Nephron progenitor cell (in vitro differentiated cells): Measurements from ENCODE around the gene NPAS1.

Source experiments
- DNase-seq: peaks from one replicate; pipeline ENCODE4 v3.0.0; 2021
- H3K27ac Mint-ChIP-seq: 2 replicates; pipeline ENCODE4 v1.8.0; 2021; ENCODE audit warnings: mild to moderate bottlenecking, moderate library complexity, mixed read lengths
- H3K27me3 Mint-ChIP-seq: 2 replicates; pipeline ENCODE4 v1.8.0; 2021; ENCODE audit warnings: mild to moderate bottlenecking, low read depth, mixed read lengths; ENCODE audit not compliant: poor library complexity
- H3K36me3 Mint-ChIP-seq: 2 replicates; pipeline ENCODE4 v1.8.0; 2021; ENCODE audit warnings: low read depth, mixed read lengths
- H3K4me1 Mint-ChIP-seq: 2 replicates; pipeline ENCODE4 v1.8.0; 2021; ENCODE audit warnings: mixed read lengths
- H3K4me3 Mint-ChIP-seq: 2 replicates; pipeline ENCODE4 v1.8.0; 2021; ENCODE audit warnings: mild to moderate bottlenecking, moderate library complexity, mixed read lengths
- H3K9me3 Mint-ChIP-seq: 2 replicates; pipeline ENCODE4 v1.8.0; 2021; ENCODE audit warnings: mild to moderate bottlenecking, moderate library complexity, mixed read lengths
- TF ChIP-seq, protein P1 (sequence below): fragments of 200-600 bp; sonication (generic); IDR thresholded peaks from 2 replicates; pipeline ENCODE4 v1.5.0; 2021; ENCODE audit warnings: antibody characterized with exemption

The NPAS1 gene

DNA sequence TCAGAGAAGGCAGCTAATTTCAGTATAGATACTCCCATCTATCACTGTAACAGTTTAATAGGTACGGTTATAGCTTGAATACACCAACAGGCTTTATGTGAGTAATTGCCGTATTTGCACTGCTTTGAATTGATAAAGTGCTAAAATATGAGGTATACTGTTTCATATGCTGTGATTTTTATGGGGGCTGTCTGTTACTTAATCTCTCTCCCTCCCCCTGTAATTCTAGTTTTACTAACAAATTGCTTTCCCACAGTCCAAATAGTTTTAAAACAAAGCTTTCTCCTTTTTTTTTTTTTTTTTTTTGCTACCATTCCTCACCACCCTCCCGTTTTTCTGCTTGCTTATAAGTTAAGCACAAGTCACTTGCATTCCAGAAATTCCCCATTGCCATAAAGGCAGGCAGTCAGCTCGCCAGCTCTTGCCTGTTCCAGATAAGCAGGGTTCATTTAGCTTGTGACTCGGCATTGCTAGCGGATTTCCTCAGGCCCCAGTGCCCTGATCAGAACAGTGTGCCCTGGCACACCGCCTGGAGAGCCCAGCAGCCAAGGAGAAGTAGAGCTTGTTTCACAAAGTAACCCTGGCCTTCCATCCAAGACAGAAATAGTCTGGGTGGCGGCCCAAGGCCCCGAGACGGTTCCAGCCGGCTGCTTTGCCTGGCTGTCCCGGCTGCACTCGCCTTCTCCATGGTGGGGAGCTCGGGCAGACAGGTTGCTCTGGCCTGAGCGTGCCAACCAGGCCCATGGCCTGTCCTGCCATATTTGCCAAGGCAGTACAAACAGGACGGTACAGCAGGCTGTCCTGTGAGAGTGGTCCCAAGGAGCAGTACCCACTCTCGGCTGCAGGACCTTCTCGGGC lies 43.5 kb upstream of the NPAS1 start:
- Mint-ChIP-seq H3K4me1 (peaks cover 73% of the 10 kb centered on the region), H3K36me3 (peaks cover 7% of the 10 kb centered on the region), H3K9me3 (no peaks in the 10 kb centered on the region), H3K27ac (peak overlapping the region; percentile 97), H3K27me3 (peaks cover 8% of the 10 kb centered on the region), H3K4me3 (peak overlapping the region; percentile 43)
- peak; percentile 44 for DNase-seq
- TF ChIP-seq, protein P1, sequence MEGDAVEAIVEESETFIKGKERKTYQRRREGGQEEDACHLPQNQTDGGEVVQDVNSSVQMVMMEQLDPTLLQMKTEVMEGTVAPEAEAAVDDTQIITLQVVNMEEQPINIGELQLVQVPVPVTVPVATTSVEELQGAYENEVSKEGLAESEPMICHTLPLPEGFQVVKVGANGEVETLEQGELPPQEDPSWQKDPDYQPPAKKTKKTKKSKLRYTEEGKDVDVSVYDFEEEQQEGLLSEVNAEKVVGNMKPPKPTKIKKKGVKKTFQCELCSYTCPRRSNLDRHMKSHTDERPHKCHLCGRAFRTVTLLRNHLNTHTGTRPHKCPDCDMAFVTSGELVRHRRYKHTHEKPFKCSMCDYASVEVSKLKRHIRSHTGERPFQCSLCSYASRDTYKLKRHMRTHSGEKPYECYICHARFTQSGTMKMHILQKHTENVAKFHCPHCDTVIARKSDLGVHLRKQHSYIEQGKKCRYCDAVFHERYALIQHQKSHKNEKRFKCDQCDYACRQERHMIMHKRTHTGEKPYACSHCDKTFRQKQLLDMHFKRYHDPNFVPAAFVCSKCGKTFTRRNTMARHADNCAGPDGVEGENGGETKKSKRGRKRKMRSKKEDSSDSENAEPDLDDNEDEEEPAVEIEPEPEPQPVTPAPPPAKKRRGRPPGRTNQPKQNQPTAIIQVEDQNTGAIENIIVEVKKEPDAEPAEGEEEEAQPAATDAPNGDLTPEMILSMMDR = no peak

DNA sequence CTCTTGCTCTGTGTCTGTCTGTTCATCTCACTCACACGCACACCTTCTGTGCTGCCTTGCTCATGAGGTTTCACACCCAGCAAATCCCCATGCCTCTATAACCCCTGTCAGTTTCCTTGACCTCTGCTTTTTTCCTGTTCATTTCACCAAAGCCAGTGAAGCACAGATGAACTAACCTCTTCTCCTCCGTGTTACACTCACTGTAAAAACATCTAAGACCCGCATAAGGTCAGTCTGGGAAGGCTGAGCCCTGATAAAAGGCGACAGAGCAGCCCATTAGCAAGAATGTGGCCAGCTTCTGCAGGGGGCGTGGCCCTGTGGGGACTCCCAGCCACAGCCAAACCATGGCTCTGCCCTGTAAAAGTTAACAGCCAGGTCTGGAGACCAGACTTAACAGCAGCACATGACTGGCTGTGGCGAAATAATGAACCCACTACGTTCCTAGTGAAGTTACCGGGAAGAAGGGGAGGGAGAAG lies 42.8 kb upstream of the NPAS1 start:
- TF ChIP-seq, protein P1 = no peak
- Mint-ChIP-seq H3K36me3 (peaks cover 7% of the 10 kb centered on the region), H3K27ac (peak overlapping the region; percentile 97), H3K4me3 (peak overlapping the region; percentile 56), H3K9me3 (no peaks in the 10 kb centered on the region), H3K4me1 (peaks cover 80% of the 10 kb centered on the region), H3K27me3 (peaks cover 14% of the 10 kb centered on the region)
- peak; percentile 57 for DNase-seq

DNA sequence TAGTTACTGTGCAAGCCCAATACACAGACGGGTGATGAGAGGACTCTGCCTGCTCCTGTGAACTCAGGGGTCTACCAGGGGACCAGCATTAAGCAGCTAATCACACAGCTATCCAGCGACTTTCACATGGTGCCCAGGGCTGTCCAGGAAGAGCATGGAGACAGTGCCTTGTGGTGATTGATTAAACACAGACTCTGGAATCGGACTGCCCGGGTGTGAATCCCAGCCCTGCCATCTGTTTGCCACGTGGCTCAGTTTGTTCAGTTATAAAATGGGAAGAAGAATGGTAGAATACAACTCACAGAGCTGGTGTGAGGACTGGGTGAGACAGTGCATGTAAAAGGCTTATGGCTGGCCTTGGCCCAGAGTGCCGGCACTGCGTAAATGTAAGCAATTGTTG lies 42.1 kb upstream of the NPAS1 start:
- Mint-ChIP-seq H3K4me3 (peak overlapping the region; percentile 27), H3K36me3 (peaks cover 3% of the 10 kb centered on the region), H3K27me3 (peaks cover 11% of the 10 kb centered on the region), H3K4me1 (peaks cover 80% of the 10 kb centered on the region), H3K27ac (peak overlapping the region; percentile 49), H3K9me3 (no peaks in the 10 kb centered on the region)
- no peak for DNase-seq
- TF ChIP-seq, protein P1 = no peak

DNA sequence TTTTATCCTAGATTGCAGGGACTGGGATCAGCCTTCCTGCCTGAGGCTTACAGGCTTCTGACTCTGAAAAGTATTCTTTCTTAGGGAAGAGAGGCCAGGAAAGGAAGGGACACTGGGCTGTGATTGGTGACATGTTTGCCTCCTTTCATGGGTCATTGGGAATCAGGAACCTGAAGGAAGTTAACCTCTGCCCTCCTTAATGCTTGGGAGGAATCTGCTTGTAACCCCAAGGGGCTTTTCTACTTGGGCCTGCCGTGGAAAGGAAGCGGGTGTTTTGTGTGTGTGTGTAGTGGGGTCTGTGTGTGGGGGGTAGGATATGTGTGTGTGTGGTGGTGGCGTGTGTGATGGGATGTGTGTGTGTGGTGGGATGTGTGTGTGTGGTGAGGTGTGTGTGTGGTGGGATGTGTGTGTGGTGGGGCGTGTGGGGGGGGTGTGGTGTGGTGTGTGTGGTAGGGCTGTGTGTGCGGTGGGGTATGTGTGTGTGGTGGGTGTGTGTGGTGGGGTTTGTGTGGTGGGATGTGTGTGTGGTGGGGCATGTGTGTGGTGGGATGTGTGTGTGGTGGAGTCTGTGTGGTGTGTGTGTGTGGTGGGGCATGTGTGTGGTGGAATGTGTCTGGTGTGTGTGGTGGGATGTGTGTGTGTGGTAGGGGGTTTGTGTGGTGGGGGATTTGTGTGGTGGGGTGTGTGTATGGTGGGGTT lies 41.3 kb upstream of the NPAS1 start:
- no peaks in the 10 kb centered on the region for H3K36me3 Mint-ChIP-seq
- peaks cover 80% of the 10 kb centered on the region for H3K4me1 Mint-ChIP-seq
- H3K9me3 Mint-ChIP-seq = no peaks in the 10 kb centered on the region
- H3K27ac Mint-ChIP-seq = peak overlapping the region; percentile 49
- no peak for DNase-seq
- peaks cover 9% of the 10 kb centered on the region for H3K27me3 Mint-ChIP-seq
- TF ChIP-seq, protein P1 = no peak
- peak overlapping the region; percentile 27 for H3K4me3 Mint-ChIP-seq

DNA sequence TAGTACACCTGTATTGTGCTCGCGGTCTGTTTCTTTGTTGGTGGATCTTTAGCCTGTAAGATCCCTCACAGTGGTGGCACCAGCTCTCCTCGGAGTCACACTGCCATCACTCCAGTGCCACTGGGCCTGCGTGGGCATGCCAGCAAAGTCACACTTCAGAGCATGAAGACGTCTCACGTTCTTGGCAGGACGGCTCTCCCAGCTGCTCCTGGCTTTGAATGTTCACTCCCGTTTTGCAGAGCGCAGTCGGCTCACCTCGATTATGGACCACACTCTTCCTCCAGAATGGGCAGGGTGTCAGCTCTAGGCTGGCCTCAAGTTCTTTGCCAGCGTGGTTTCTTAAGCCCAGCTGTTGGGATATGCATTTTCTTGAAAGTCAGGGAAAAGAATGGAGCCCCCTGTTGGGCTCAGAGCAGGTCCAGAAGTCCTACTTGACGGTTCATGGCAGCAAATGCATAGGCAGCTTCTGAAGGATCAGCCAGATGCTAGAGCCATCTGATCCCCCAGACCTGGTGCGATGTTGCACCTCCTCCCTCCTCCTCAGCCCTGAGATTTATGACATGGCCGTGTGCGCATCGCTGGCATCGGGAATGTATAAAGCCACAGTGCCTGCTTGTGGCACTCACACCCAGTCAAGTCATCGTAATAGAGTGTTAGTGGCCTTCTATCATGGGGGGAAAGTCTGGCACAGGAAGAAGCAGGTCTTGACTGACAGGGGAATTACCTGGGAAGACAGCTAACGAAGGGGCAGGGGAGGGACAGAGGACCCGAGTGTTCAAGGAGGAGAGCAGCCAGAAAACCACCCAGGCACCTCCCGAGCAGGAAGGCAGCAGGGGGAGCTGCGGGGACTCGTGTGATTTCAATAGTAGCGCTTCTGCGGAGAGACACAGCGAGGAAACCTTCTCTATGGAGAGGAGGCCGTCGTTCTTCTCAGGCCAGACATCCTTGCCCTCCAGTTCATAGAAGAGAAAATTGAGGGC lies 40.2 kb upstream of the NPAS1 start:
- TF ChIP-seq, protein P1 = no peak
- Mint-ChIP-seq H3K9me3 (no peaks in the 10 kb centered on the region), H3K27me3 (peaks cover 5% of the 10 kb centered on the region), H3K4me3 (peak overlapping the region; percentile 29), H3K4me1 (peaks cover 83% of the 10 kb centered on the region), H3K27ac (peak overlapping the region; percentile 95), H3K36me3 (no peaks in the 10 kb centered on the region)
- DNase-seq = peak; percentile 51
